HCT116 (cell line): Measurements from ENCODE around the gene ACBD6. TPM values are rescaled to one million over a fixed set of nuclear protein-coding genes. Genes with fewer than 3 reads are reported as not detected.

Source experiments
- ATAC-seq: fragments of 200-7000 bp; cut with Tn5 transposase; 2 replicates; pipeline ENCODE4 v1.9.1; 2020; ENCODE audit warnings: mild to moderate bottlenecking, moderate library complexity
- BruUV-seq: library from RNA; stranded (reverse); fragments of 400-500 nt; replicated peaks from 2 replicates; lab custom pipeline; 2021; lab: Mats Ljungman, UMichigan
- CTCF ChIA-PET: fragments of 300-600 bp; sonication (Branson Sonifier 250); formaldehyde crosslinking; loops from one replicate; lab custom pipeline; 2021; ENCODE audit warnings: antibody characterized with exemption; lab: Charles Lee
- POLR2A ChIA-PET: fragments of 300-600, 350-600 bp; sonication (Branson Sonifier 250); formaldehyde crosslinking; loops from one replicate; lab custom pipeline; 2021; ENCODE audit warnings: antibody characterized with exemption; lab: Charles Lee
- RAD21 ChIA-PET, 2 experiments: fragments of 300-600 bp; sonication (Branson Sonifier 250); formaldehyde crosslinking; loops; one replicate each; lab custom pipeline; 2023; ENCODE audit warnings: low total read pairs in 2 of 2; ENCODE audit not compliant: uncharacterized antibody in 2 of 2, unreplicated experiment in 2 of 2, low non-redundant PET in 1 of 2; lab: Charles Lee
- DNase-seq: peaks from one replicate; pipeline ENCODE4 v3.0.0-alpha.2; 2010; ENCODE audit warnings: low read depth, low spot score
- H2AFZ ChIP-seq: fragments of 200-600 bp; shearing (Covaris generic), sonication (generic); 2 replicates; pipeline ENCODE4 v1.6.1; 2017; ENCODE audit warnings: low read depth, mixed run types, mixed read lengths, antibody characterized with exemption, low read length; ENCODE audit not compliant: poor library complexity, severe bottlenecking
- H3K27ac ChIP-seq: 2 replicates; pipeline ENCODE4 v1.5.1; 2012; ENCODE audit warnings: low read depth, low read length
- H3K27me3 ChIP-seq: fragments of 200-600 bp; sonication (generic); 2 replicates; pipeline ENCODE4 v1.6.1; 2016; ENCODE audit warnings: mixed run types, low read length, mixed read lengths; ENCODE audit not compliant: insufficient read depth
- H3K36me3 ChIP-seq, 2 experiments: fragments of 200-500 bp in 1 of 2; fragments of 200-600 bp in 1 of 2; sonication (Bioruptor generic) in 1 of 2; sonication (generic) in 1 of 2; 2 replicates each; pipeline versions ENCODE4 v1.5.1 to v1.6.1; 2014 to 2016; ENCODE audit warnings: low read length in 2 of 2, inconsistent platforms in 1 of 2, mixed read lengths in 1 of 2, mixed run types in 1 of 2; ENCODE audit not compliant: insufficient read depth in 2 of 2, control insufficient read depth in 1 of 2
- H3K4me1 ChIP-seq, 2 experiments: fragments of 200-600 bp in 1 of 2; sonication (generic) in 1 of 2; 2 replicates each; pipeline versions ENCODE4 v1.5.1 to v1.6.1; 2012 to 2017; ENCODE audit warnings: low read length in 2 of 2, inconsistent platforms in 1 of 2, mild to moderate bottlenecking in 1 of 2, mixed read lengths in 1 of 2, mixed run types in 1 of 2, moderate library complexity in 1 of 2; ENCODE audit not compliant: insufficient read depth in 2 of 2, control insufficient read depth in 1 of 2
- H3K4me2 ChIP-seq: fragments of 200-600 bp; sonication (generic); 2 replicates; pipeline ENCODE4 v1.6.1; 2017; ENCODE audit warnings: mixed run types, low read length, mixed read lengths
- H3K4me3 ChIP-seq, 2 experiments: fragments of 200-600 bp in 1 of 2; sonication (generic) in 1 of 2; replicated peaks in 1 of 2; 2 replicates each; pipeline ENCODE4 v1.5.1; 2011 to 2016; ENCODE audit warnings: low read length in 2 of 2, control low read depth in 1 of 2, low read depth in 1 of 2, mild to moderate bottlenecking in 1 of 2, mixed read lengths in 1 of 2, mixed run types in 1 of 2
- H3K79me2 ChIP-seq: fragments of 200-600 bp; sonication (generic); 2 replicates; pipeline ENCODE4 v1.6.1; 2017; ENCODE audit warnings: mild to moderate bottlenecking, mixed run types, low read length, moderate library complexity, mixed read lengths; ENCODE audit not compliant: insufficient read depth
- H3K9ac ChIP-seq: fragments of 200-600 bp; sonication (generic); 2 replicates; pipeline ENCODE4 v1.6.1; 2016; ENCODE audit warnings: low read length, mixed read lengths
- H3K9me2 ChIP-seq: fragments of 200-600 bp; sonication (generic), shearing (Covaris generic); 2 replicates; pipeline ENCODE4 v1.6.1; 2017; ENCODE audit warnings: mixed run types, mild to moderate bottlenecking, moderate library complexity; ENCODE audit not compliant: insufficient read depth
- H3K9me3 ChIP-seq, 2 experiments: fragments of 200-500 bp in 1 of 2; fragments of 200-600 bp in 1 of 2; sonication (Bioruptor generic) in 1 of 2; sonication (generic) in 1 of 2; 2 replicates each; pipeline ENCODE4 v1.6.1; 2014 to 2017; ENCODE audit warnings: low read length in 2 of 2, mixed read lengths in 2 of 2, inconsistent platforms in 1 of 2, low read depth in 1 of 2, mild to moderate bottlenecking in 1 of 2, mixed run types in 1 of 2, moderate library complexity in 1 of 2; ENCODE audit not compliant: control insufficient read depth in 1 of 2, insufficient read depth in 1 of 2
- H4K20me1 ChIP-seq: fragments of 200-600 bp; sonication (generic), shearing (Covaris generic); 2 replicates; pipeline ENCODE4 v1.6.1; 2017; ENCODE audit warnings: mixed run types, mild to moderate bottlenecking, moderate library complexity; ENCODE audit not compliant: insufficient read depth
- CBX3 ChIP-seq: IDR thresholded peaks from 2 replicates; pipeline ENCODE4 v1.6.1; 2012; ENCODE audit warnings: low read depth
- CEBPB ChIP-seq: IDR thresholded peaks from 2 replicates; pipeline ENCODE4 v1.6.1; 2012; ENCODE audit warnings: low read depth
- EGR1 ChIP-seq: IDR thresholded peaks from 2 replicates; pipeline ENCODE4 v1.6.1; 2012; ENCODE audit warnings: low read depth
- EZH2phosphoT487 ChIP-seq: fragments of 200-600 bp; IDR thresholded peaks from 2 replicates; pipeline ENCODE4 v1.6.1; 2018; ENCODE audit warnings: antibody characterized with exemption, borderline replicate concordance
- FOSL1 ChIP-seq: IDR thresholded peaks from 2 replicates; pipeline ENCODE4 v1.6.1; 2012; ENCODE audit warnings: low read depth
- JUND ChIP-seq: IDR thresholded peaks from 2 replicates; pipeline ENCODE4 v1.6.1; 2012
- POLR2A ChIP-seq: IDR thresholded peaks from 2 replicates; pipeline ENCODE4 v1.7.0; 2011; ENCODE audit warnings: borderline replicate concordance; ENCODE audit not compliant: insufficient read depth, insufficient read length; ENCODE audit errors: extremely low read depth
- SIN3A ChIP-seq: IDR thresholded peaks from 2 replicates; pipeline ENCODE4 v1.6.1; 2012; ENCODE audit warnings: low read depth
- SP1 ChIP-seq: IDR thresholded peaks from 2 replicates; pipeline ENCODE4 v1.6.1; 2012; ENCODE audit warnings: low read depth
- SRF ChIP-seq: IDR thresholded peaks from 2 replicates; pipeline ENCODE4 v1.6.1; 2012; ENCODE audit warnings: low read depth
- TCF7L2 ChIP-seq: IDR thresholded peaks from 2 replicates; pipeline ENCODE4 v1.7.0; 2011; ENCODE audit warnings: borderline replicate concordance, inconsistent platforms; ENCODE audit not compliant: insufficient read depth, insufficient read length; ENCODE audit errors: extremely low read depth
- YY1 ChIP-seq: IDR thresholded peaks from 2 replicates; pipeline ENCODE4 v1.6.1; 2011; ENCODE audit warnings: low read length, low read depth, moderate library complexity, mild to moderate bottlenecking; ENCODE audit not compliant: insufficient replicate concordance; ENCODE audit errors: extremely low read depth
- ZFX ChIP-seq: fragments of 450-650 bp; IDR thresholded peaks from 2 replicates; pipeline ENCODE4 v1.6.1; 2017
- intact Hi-C: fragments of 100-400 bp; cut with micrococcal nuclease; formaldehyde crosslinking; loops from 2 replicates; pipeline ENCODE4 v1.10.0; 2022
- total RNA-seq: library from RNA; stranded (reverse); gene quantifications from one replicate; pipeline ENCODE4 v1.2.1, GENCODE V29; 2021; ENCODE audit not compliant: unreplicated experiment
- TF ChIP-seq, protein P1 (sequence below): IDR thresholded peaks from 2 replicates; pipeline ENCODE4 v1.6.1; 2011; ENCODE audit warnings: mild to moderate bottlenecking, low read length, moderate library complexity; ENCODE audit not compliant: insufficient replicate concordance; ENCODE audit errors: extremely low read depth
- TF ChIP-seq, protein P2 (sequence below), 3 experiments: fragments of 200-600 bp in 1 of 3; sonication (generic) in 1 of 3; IDR thresholded peaks in 2 of 3; conservative IDR thresholded peaks in 1 of 3; 2 replicates each; pipeline ENCODE4 v1.5.1; 2012 to 2017; ENCODE audit warnings: low read depth in 2 of 3, low read length in 2 of 3, antibody characterized with exemption in 1 of 3, borderline replicate concordance in 1 of 3, control low read depth in 1 of 3, mild to moderate bottlenecking in 1 of 3, mixed read lengths in 1 of 3, mixed run types in 1 of 3, moderate library complexity in 1 of 3; ENCODE audit not compliant: insufficient read depth in 1 of 3
- TF ChIP-seq, protein P3 (sequence below): IDR thresholded peaks from 2 replicates; pipeline ENCODE4 v1.6.1; 2012
- TF ChIP-seq, protein P4 (sequence below): IDR thresholded peaks from 2 replicates; pipeline ENCODE4 v1.6.1; 2012

ACBD6 gene
- total RNA-seq, 1 experiment from 2014 or later: 43.2 TPM

DNA sequence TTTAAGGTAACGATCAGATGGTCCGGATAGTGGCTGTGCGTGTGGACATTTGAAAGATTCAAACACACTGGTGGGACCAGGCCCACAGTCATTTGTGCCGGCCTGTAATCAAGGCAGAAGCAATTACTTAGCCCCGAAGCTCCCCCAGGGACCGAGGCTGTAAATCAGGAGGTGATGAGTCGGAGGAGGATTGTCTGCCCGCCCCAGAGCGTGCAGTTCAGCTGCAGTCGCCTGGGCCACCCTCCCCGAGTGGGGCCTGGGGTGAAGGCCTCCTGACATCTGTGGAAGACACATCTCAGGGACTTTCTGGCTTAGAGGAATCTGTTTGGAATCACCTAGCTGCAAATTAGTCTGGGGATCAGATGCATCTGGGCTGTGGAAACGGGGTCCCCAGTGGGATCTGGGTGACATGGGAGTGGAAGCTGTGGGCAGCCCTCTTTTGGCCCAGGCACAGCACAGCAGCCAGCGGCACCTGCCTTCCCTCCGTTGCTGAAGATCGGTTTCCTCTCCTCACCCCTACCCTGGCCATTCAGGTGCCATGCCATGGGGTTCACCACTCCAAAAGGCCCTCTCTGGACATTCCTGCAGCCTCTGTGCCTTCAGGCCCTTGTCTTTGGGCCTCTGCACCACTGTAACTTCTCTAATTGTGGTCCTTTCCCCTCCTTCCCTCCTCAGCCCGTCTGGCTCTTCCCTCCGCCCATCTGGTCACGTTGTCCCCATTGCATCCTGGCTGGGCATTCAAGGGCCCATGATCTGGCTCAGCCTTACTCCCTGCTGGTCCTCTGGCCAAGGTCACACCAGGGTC, 246.6 kb downstream of the ACBD6 start:
- no TSS peak for BruUV-seq
- Histone ChIP-seq H3K9me2 (no peaks in the 10 kb centered on the region), H3K9me3 (no peaks in the 10 kb centered on the region), H3K4me1 (no peaks in the 10 kb centered on the region), H3K4me3 (no peak overlapping the region), H4K20me1 (no peaks in the 10 kb centered on the region), H2AFZ (no peak overlapping the region), H3K4me2 (no peak overlapping the region), H3K79me2 (no peaks in the 10 kb centered on the region), H3K27ac (no peak overlapping the region)
- DNase-seq: no peak
- ATAC-seq: no peak
- RAD21 ChIA-PET: no interaction called here
- intact Hi-C loops: no loop called here
- TF ChIP-seq SRF (no peak), SP1 (no peak), EGR1 (no peak), SIN3A (no peak), CEBPB (no peak), TCF7L2 (no peak), FOSL1 (no peak), YY1 (no peak), ZFX (no peak), CBX3 (no peak), EZH2phosphoT487 (no peak), JUND (no peak), POLR2A (no peak)
- TF ChIP-seq, protein P1, sequence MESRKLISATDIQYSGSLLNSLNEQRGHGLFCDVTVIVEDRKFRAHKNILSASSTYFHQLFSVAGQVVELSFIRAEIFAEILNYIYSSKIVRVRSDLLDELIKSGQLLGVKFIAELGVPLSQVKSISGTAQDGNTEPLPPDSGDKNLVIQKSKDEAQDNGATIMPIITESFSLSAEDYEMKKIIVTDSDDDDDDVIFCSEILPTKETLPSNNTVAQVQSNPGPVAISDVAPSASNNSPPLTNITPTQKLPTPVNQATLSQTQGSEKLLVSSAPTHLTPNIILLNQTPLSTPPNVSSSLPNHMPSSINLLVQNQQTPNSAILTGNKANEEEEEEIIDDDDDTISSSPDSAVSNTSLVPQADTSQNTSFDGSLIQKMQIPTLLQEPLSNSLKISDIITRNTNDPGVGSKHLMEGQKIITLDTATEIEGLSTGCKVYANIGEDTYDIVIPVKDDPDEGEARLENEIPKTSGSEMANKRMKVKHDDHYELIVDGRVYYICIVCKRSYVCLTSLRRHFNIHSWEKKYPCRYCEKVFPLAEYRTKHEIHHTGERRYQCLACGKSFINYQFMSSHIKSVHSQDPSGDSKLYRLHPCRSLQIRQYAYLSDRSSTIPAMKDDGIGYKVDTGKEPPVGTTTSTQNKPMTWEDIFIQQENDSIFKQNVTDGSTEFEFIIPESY: no peak
- TF ChIP-seq, protein P2, sequence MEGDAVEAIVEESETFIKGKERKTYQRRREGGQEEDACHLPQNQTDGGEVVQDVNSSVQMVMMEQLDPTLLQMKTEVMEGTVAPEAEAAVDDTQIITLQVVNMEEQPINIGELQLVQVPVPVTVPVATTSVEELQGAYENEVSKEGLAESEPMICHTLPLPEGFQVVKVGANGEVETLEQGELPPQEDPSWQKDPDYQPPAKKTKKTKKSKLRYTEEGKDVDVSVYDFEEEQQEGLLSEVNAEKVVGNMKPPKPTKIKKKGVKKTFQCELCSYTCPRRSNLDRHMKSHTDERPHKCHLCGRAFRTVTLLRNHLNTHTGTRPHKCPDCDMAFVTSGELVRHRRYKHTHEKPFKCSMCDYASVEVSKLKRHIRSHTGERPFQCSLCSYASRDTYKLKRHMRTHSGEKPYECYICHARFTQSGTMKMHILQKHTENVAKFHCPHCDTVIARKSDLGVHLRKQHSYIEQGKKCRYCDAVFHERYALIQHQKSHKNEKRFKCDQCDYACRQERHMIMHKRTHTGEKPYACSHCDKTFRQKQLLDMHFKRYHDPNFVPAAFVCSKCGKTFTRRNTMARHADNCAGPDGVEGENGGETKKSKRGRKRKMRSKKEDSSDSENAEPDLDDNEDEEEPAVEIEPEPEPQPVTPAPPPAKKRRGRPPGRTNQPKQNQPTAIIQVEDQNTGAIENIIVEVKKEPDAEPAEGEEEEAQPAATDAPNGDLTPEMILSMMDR (IDR thresholded peaks at IDR 0.05 in 2 of 3, conservative IDR thresholded peaks at IDR 0.05 in 1 of 3; ENCODE audit: borderline replicate concordance in 1 of 3, insufficient read depth in 1 of 3, low read depth in 2 of 3, low read length in 2 of 3): no peak
- TF ChIP-seq, protein P3, sequence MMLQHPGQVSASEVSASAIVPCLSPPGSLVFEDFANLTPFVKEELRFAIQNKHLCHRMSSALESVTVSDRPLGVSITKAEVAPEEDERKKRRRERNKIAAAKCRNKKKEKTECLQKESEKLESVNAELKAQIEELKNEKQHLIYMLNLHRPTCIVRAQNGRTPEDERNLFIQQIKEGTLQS: no peak
- TF ChIP-seq, protein P4, sequence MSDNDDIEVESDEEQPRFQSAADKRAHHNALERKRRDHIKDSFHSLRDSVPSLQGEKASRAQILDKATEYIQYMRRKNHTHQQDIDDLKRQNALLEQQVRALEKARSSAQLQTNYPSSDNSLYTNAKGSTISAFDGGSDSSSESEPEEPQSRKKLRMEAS: no peak
- TF ChIP-seq, all 23 proteins: peak for 0
- no peaks in the 10 kb centered on the region for H3K36me3 ChIP-seq
- POLR2A ChIA-PET: no interaction called here
- no peaks in the 10 kb centered on the region for H3K27me3 ChIP-seq
- CTCF ChIA-PET: no interaction called here
- H3K9ac ChIP-seq: no peak overlapping the region
